ENCODE data around the gene CNTN4.

CNTN4 gene

DNA sequence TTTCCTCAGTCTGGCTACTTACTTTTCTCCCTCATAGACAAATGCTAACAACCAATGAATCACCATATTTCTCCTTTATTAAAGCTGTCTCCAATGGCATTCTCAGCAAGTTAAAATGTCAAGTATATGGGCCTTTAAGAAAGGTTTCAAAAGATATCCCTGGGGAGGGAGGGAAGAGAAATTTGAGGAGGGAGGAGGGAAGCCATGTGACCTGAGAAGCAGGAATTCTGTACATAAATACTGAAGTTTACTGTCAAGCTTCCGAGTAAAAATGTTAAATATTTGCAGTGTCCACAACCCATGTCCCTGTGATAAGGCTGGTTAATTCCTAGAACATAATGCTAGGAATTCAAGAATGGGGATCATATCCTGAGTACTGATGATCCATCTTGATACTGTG lies 175.9 kb downstream of the CNTN4 start:
- DNase-seq, result no peak

DNA sequence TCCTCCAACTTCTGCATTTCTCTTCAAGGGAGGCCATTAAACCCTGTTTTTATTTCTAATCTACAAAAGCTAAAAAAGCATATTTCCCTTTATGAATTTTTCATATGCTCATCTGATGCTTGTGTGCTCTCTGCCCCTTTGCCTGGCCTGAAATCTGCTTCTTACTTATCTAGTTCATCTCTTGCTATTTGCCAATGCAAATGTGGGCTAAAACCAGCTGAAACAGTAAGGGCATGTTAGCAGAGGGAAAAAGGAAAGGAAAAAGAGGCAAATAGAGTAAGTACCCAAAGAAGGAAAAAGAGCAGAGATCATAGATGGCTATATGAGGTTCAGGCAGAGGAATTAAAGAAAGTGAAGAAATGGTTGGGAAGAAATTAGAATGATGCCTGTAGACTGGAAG lies 185.2 kb downstream of the CNTN4 start:
- DNase-seq, result no peak

DNA sequence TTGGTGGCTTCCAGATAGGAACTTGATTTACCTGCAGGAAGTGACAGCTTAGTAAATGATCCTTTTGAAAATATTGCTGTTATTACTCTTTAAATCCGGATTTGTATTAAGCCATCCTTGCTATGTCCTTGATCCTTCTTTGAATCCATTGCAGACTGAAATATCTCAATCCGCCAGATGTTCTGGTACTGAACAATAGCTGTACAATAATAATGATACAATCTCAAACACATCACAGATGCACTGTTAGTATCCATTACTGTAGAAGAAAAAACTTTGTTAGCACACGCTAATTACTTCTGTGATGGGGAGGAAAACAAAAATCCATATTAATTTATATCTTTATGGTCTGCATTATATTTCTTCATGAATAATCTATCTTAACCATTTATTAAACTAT lies 202.3 kb downstream of the CNTN4 start:
- no peak for DNase-seq

DNA sequence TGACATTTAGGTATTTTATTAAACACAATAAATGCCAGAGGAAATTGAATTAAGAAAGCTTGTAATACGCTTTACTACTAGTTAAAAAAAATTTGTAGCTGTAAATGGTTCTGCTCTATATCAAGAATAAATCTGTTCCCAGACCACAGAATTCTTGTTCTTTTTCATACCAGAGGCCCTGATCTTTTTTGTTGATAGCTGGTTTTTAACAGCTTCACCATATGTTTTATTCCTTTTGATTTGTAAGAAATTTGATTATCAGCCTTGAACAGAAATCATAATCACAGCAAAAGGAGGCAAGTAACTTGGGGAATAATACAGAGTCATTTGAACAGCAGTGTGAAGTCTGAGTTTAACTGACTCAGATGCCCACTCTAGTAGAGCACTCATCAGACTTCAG lies 202.7 kb downstream of the CNTN4 start:
- DNase-seq, result no peak

DNA sequence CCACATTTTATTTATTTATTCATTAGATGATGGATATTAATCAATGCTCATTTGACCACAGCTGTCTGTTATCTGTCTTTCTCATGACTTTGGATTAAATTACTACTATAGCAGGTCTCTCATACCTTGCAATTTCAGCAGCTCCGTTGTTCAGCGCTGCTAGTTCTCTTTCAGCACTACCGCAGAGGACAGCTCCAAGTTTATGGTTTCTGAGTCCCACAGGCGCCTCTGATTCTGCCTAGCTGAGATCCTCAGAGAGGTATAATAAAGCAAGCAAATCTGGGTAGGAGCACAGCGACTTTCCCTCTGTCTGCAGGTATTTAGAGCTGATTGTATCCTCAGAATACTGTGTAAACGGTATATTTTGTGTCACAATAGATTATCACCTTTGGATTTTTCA lies 204.9 kb downstream of the CNTN4 start:
- no peak for DNase-seq

DNA sequence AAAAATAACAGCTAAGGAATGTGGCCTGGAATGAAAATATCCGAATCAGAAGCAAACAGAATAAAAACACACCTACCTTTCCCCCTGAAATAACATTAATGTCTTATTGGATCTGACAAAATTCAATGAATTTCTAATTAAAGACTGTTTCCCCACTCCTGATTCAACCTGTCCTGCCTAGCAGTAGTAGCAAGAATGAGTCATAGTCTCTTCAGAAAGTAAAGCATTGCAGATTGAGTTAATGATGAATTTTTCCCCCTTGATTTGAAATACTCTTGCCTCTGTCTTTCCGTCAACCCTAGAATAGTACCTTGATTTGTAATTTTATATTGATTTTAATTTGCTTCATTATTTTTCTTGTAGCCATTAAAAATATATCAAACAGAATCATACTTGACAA lies 212.4 kb downstream of the CNTN4 start:
- no peak for DNase-seq

DNA sequence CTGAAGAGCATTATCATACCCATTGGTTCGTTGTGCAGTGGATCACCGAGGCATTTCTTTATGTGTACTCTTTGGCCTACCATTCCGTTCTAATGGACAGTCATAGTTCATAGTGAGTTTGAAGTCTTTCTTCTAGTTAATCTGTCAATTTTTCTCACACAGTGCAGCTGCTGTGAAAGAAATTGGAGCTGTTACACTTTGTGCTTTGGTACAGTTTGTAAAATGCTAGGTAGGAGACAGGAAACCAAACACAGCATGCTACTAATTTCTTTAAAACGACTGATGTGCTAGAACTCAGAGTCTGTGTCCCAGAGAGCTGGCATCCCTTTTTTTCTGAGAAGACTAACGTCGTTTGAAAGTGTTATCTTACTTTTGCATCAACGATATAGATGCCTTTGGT lies 218.9 kb downstream of the CNTN4 start:
- no peak for DNase-seq

DNA sequence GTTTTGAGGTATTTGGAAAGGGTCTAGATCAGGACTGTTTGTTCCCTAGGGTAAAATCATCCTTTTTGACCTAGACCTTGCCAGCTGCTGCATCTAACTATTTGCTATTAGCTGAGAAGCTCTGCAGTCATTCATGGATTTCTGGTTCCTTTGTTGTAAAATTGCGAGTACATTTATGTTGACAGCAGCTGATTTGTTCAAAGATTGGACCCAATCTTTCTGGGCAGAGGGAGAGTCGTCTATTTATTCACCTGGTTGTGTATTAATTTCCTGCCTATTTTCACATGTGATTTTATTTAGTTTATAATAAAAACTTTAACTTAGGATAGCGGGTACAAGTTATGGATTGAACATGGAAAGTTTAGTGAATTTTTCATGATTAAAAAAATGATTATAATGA lies 236.3 kb downstream of the CNTN4 start:
- no peak for DNase-seq

DNA sequence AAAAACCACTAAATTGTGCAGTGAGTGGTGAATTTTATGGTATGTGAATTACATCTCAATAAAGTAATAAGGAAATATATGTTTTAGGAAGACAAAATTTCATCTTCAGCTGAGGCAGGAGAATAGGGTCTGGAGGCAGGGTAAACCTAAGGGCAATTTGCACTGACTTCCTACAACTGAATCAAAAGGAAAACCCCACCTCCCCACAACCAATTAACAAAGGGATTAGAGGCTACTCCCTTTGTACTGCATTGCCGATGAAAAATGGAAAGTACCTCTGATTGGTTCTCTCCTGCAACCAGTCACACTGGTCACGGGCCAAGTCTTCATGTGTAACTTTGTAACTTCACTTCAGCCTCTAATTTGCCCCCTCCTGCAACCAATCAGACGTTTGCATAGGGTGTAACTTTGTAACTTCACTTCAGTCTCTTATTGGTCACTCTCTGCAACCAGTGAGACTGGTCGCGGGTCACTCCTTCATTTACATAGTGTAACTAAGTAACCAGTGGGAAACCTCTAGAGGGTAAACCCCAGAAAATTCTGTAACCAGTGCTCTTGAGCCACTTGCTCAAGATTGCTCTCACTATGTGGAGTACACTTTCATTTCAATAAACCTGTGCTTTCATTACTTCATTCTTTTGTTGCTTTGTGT lies 244.5 kb downstream of the CNTN4 start:
- no peak for DNase-seq

DNA sequence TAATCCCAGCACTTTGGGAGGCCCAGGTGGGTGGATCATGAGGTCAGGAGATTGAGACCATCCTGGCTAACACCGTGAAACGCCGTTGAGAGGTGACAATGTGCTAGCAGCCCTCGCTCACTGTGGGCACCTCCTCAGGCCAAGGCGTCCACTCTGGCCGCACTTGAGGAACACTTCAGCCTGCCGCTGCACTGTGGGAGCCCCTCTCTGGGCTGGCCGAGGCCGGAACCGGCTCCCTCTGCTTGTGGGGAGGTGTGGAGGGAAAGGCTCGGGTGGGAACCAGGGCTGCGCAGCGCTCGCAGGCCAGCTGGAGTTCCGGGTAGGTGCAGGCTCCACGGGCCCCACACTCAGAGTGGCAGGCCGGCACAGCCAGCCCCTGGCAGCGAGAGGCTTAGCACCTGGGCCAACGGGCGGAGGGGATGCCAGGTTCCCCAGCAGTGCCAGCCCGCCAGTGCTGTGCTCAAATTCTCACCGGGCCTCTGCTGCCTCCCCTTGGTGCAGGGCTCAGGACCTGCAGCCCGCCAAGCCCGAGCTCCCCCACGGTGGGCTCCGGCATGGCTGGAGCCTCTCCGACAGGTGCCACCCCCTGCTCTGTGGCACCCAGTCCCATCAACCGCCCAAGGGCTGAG lies 253.6 kb downstream of the CNTN4 start:
- no peak for DNase-seq

DNA sequence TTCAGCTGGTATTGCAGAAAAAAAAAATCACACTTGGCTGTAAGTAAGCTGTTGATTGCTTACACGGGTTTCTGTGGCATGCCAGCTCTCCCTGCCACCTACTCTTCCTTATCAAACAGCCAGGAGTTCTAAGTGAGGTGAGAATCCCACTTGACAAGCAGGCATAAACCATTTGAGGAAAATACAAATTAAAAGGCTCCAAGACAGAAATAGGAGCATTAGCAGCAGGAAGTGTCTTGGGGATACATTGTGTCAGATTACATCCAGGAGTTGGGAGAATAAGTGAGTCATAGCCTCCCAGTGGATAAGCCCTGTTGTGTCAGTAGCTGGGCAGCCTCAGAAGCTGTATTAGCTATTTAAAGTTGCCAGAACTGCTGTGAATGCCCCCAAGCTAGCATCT lies 256.0 kb downstream of the CNTN4 start:
- DNase-seq, result no peak

DNA sequence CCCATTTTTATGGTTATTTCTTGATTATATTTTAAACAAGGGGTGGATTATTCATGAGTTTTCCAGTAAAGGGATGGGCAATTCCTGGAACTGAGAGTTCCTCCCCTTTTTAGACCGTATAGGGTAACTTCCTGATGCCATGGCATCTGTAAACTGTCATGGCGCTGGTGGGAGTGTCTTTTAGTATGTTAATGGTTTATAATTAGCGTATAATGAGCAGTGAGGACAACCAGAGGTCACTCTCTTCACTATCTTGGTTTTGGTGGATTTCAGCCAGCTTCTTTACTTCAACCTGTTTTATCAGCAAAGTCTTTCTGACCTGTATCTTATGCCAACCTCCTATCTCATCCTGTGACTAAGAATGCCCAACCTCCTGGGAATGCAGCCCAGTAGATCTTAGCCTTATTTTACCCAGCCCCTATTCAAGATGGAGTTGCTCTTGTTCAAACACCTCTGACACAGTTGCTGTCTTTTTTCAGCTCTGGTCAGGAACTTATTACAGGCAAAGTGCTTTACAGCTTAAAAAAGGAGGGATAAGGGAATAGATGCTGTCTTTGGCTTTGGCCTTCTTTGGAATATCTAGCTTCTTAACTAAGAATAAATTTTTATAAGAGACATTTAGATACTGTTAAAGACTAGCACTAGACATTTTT lies 257.8 kb downstream of the CNTN4 start:
- no peak for DNase-seq

DNA sequence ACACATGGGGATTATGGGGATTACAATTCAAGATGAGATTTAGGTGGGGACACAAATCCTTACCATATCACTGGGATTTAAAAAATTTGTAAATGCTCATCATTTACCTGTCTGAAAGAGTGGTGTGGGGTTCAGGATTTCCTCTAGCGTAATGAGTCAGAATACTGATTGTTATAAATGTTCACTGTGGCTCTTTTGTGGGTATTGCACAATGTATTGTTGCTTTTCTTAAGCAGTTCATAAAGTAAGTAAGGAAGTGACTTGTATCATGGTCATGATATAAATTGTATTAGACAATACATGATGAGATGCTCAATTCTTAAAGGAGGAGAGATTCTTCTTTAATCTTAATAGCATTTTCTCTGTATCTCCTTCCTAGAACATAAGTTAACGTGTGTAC lies 262.1 kb downstream of the CNTN4 start:
- DNase-seq, result no peak

DNA sequence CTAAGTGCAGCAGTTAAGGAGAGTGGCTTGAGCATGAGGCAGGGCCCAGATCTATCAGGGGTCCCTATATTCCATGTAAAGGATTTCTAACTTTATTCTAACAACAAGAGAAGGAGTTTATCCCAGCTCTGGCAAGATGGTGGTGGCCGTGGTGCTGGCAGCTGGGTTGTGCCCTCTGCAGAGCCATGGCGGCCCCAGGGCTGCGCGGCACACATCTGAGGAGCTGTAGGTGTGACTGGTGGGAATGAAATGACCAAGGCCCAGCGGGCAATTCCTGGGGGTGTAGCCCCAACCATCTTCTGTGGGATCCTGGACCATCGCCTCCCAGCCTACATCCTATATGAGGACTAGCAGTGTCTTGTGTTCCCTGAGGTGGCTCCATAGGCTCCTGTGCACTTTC lies 263.5 kb downstream of the CNTN4 start:
- no peak for DNase-seq

DNA sequence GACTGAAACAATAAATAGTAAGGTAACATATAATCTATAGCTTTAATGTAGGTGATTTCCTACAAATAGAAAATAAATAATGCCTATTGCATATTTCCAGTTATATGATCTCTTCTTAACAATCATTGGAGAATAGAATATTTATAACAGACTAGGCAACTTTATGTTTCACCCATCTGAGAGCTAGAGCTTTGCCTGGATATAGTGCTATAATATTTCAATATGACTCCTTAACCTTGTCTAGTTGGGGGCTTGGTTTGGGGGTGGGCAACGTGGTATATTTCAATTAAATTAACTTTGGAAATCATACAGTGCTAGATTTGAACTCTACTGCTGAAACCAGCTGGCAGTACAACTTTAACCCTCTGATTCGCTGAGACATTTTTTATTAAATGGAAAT lies 265.2 kb downstream of the CNTN4 start:
- no peak for DNase-seq

DNA sequence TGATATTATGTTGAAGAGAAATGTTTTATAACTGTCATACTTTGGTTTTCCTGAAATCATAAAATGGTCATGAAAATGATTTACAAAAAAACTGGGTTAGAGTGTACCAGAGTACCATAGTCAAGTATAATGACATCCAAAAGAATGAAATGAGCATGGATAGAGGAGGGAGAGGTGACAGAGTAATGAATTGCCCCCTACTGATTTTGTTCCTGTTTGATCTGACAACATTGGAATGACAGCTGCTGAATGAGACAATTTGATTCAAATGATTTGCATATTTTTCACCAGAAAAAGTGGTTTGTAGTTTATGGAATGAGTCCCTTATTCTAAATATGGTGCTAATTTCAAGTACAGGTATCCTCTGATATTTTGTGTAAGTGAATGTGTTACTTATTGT lies 271.7 kb downstream of the CNTN4 start:
- no peak for DNase-seq

DNA sequence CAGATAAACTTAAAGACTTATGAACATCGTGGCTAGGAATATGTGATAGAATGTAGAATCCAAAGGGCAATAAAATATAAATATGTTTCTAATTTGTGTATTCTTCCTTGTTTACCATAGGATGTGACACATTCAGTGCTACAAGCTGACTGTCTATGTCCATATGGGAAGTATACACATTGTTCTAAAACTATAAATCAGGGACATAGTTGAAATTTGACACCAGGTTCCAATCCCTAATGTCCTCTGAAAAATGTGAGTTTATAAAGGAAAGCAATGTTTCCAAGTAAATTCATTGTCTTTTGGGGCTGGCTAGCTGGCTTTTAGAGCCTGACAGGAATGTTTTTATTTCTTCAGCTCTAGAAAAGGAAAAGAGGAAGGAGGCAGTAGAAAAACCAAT lies 273.6 kb downstream of the CNTN4 start:
- DNase-seq, result no peak

DNA sequence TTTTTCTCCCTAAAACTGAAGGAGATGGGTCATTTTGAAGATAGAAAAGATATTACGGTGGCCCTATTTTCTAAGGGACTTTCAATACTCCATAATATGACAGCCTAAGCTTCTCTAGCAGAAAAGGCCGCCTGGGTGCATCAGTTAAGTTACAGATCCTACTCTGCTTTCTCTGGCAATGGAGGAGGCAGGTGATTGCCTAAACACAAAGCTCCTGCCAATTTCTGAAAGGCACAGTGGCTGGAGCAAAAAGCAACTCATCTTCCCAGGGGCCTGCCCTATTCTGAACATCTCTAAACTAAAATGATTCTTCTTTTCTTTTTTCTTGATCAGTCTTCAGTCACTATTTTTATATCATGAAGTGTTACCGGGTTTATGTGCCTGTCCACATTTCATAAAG lies 276.7 kb downstream of the CNTN4 start:
- no peak for DNase-seq

DNA sequence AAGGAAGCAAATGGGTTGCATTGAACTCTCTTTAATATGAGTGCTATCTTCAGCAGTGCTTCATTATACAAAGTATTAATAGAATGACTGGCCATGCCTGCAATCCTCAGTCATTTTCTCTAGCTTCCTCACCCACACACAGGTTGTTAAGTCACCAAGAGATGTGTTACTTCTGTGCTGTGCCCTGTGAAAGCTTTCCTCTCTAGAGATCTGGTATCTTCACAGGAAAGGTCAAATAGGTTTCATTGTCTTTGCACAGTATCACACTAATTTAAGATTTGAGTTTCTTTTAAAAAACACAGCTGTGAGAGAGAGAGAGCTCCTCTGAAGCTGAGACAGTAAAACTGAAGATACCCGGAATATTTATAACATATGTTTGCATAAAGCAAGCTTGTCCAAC lies 278.6 kb downstream of the CNTN4 start:
- DNase-seq, result no peak

DNA sequence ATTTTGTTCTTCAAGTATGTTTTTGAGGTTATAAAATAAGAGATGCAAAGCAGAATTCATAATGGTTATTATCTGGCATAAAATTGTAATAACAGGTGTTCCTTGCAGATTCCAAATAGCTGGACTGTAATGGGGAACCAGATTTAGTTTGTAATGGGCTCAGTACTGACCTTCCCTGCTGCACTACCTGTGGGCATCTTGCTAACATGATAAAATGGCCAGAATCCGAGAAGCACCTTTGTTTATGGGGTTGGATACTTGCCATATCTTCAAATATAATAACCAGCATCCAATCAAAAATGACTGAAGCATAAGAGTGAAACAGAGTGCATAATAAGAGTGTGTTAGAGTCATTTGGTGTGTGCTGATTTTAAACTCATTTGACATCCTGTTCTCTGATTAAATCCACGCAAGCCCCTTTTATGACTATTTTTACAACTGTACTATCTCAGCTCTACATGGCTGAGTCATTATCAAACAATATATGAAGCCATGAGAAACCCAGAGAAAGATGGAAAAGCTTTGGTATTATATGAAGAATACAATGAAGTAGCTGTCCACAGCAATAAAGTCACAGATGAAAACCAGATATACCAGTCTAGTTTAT lies 292.4 kb downstream of the CNTN4 start:
- no peak for DNase-seq

DNA sequence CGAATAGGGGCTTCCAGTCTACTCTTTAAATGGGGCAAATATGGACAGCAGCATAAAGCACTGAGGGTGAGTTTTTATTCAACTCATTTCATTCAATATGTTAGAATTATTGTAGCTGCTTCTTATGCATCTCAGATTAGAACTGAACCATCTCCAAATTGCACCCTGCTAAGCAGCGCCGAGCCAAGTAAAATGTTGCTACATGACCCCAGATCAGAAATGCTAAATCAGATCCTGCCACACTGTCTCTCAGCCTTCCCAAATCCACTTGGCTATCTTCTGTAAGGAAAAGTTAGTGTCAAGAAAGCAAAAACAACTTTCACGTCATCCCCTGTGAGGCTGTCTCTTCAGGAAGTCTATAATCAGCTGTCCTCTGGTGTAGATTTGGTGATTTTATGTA lies 293.2 kb downstream of the CNTN4 start:
- no peak for DNase-seq

DNA sequence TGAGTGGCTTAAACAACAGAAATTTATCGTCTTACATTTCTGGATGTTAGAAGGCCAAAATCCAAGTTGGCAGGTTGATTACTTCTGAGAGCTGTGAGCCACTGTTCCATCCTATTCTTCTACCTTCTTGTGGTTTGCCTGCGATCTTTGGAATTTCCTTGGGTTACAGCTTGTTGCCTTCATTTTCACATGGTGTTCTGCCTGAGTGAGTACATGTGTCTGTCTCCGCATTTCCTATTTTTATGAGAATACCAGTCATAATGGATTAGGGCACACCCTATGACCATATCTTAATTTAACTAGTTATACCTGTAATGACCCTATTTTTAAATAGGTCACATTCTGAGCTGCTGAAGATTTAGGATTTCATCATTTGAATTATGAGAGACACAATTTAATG lies 294.3 kb downstream of the CNTN4 start:
- no peak for DNase-seq

DNA sequence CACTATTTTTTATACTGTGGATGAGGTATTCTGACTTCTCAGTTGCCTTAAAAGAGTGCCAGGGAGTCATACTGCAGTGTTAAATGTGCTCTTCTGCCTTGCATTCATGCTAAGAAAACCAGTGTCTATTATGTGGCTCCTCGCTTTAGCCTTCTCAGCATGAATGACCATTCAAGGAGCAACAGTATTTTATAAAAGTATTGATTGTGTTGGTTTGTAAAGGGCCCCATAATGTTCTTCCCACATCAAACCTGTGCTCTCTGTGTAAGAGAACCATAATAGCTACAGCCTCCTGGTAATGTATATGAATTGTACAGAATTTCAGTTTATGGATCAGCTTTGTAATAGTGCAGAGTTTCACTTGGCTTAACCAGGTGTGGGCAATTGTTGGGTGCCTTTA lies 316.4 kb downstream of the CNTN4 start:
- DNase-seq, result no peak

DNA sequence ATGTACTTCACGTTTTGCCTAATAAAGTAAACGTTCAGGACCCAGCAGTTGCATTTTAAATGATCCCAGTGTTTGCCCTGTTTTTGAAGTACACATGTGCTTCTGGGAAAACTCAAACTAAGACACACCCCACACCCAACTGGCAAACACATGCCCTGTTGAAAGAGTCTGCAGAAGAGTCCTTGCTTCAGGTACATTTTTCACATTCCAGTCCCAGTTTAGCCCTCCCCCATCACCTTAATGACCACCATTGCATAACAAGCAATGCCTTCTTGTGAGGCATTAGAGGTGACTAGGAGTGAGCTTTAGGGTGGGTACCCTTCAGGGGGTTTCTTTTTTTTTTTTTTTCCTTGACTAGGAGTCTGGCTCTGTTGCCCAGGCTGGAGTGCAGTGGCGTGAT lies 322.3 kb downstream of the CNTN4 start:
- no peak for DNase-seq

All from DMS 273 treated with DMSO at 0.1 percent for 48 hours (cell line).